GM23248 (cell line): ENCODE results near the gene ZBTB9. TPM values are rescaled to one million over a fixed set of nuclear protein-coding genes. Genes with fewer than 3 reads are reported as not detected.

Experiments
- DNase-seq: peaks from one replicate; pipeline ENCODE4 v3.0.0-alpha.2; 2015
- H2AFZ ChIP-seq: fragments of 200-600 bp; sonication (generic); 2 replicates; pipeline ENCODE4 v1.6.1; 2016; ENCODE audit warnings: antibody characterized with exemption
- H3F3A ChIP-seq: fragments of 200-600 bp; sonication (generic); 2 replicates; pipeline ENCODE4 v1.6.1; 2016; ENCODE audit warnings: mild to moderate bottlenecking, antibody characterized with exemption, mixed run types; ENCODE audit not compliant: insufficient read depth
- H3K27ac ChIP-seq: fragments of 200-600 bp; sonication (generic); 2 replicates; pipeline ENCODE4 v1.5.1; 2016; ENCODE audit warnings: mild to moderate bottlenecking
- H3K27me3 ChIP-seq: fragments of 200-600 bp; sonication (generic); replicated peaks from 2 replicates; pipeline ENCODE4 v1.6.1; 2016; ENCODE audit warnings: mild to moderate bottlenecking; ENCODE audit not compliant: insufficient read depth
- H3K36me3 ChIP-seq: fragments of 200-600 bp; sonication (generic); 2 replicates; pipeline ENCODE4 v1.6.1; 2016; ENCODE audit warnings: low read depth, mild to moderate bottlenecking
- H3K4me1 ChIP-seq: fragments of 200-600 bp; sonication (generic); 2 replicates; pipeline ENCODE4 v1.6.1; 2016; ENCODE audit warnings: mild to moderate bottlenecking; ENCODE audit not compliant: insufficient read depth
- H3K4me2 ChIP-seq: fragments of 200-600 bp; sonication (generic); one replicate; pipeline ENCODE4 v1.6.1; 2016; ENCODE audit warnings: mild to moderate bottlenecking; ENCODE audit not compliant: unreplicated experiment
- H3K4me3 ChIP-seq: fragments of 200-600 bp; sonication (generic); 2 replicates; pipeline ENCODE4 v1.5.1; 2016; ENCODE audit warnings: mild to moderate bottlenecking
- H3K79me2 ChIP-seq: fragments of 200-600 bp; sonication (generic); 2 replicates; pipeline ENCODE4 v1.6.1; 2016; ENCODE audit warnings: mild to moderate bottlenecking; ENCODE audit not compliant: insufficient read depth
- H3K9ac ChIP-seq: fragments of 200-600 bp; sonication (generic); 2 replicates; pipeline ENCODE4 v1.6.1; 2016; ENCODE audit warnings: mild to moderate bottlenecking
- H3K9me2 ChIP-seq: fragments of 200-600 bp; sonication (generic); 2 replicates; pipeline ENCODE4 v1.6.1; 2016; ENCODE audit warnings: mixed run types, mild to moderate bottlenecking, moderate library complexity; ENCODE audit not compliant: insufficient read depth
- H3K9me3 ChIP-seq: fragments of 200-600 bp; sonication (generic); one replicate; pipeline ENCODE4 v1.6.1; 2017; ENCODE audit warnings: low read depth
- H4K20me1 ChIP-seq: fragments of 200-600 bp; sonication (generic); 2 replicates; pipeline ENCODE4 v1.6.0; 2016; ENCODE audit not compliant: insufficient read depth
- EZH2 ChIP-seq: fragments of 200-600 bp; sonication (generic); IDR thresholded peaks from 2 replicates; pipeline ENCODE4 v1.6.1; 2018; ENCODE audit warnings: antibody characterized with exemption, mild to moderate bottlenecking; ENCODE audit not compliant: insufficient read depth, poor library complexity, severe bottlenecking
- EZH2phosphoT487 ChIP-seq: fragments of 200-600 bp; sonication (generic); IDR thresholded peaks from 2 replicates; pipeline ENCODE4 v1.6.1; 2018; ENCODE audit warnings: antibody characterized with exemption, moderate library complexity, mild to moderate bottlenecking, low read depth; ENCODE audit not compliant: insufficient read depth
- WGBS, 2 experiments: methylation state at CpG; one replicate each; pipeline ENCODE4 v1.1.6; 2015 to 2017; ENCODE audit warnings: low lambda C conversion rate in 2 of 2, low coverage in 1 of 2; ENCODE audit errors: missing lambda C conversion rate in 2 of 2; 5-methylcytosine and 5-hydroxymethylcytosine counted together
- in situ Hi-C: fragments of 300-500 bp; cut with MboI; formaldehyde crosslinking; loops from 2 replicates; pipeline ENCODE4 v1.15.0; 2020
- polyA plus RNA-seq: library from polyadenylated mRNA; unstranded; fragments of >200 nt; fragmentation: Nextera tagmentation; extraction: Ambion mirVana; gene quantifications from 2 replicates; pipeline ENCODE4 v1.2.1, GENCODE V29; 2016
- total RNA-seq: library from RNA; depleted of rRNA; stranded (reverse); fragments of >200 nt; shearing (Covaris generic); gene quantifications from 2 replicates; pipeline ENCODE4 v1.2.3, GENCODE V29; 2014

ZBTB9 gene
- total and polyA plus RNA-seq, 2 experiments from 2014 or later: 3.5 to 7.0 TPM

DNA sequence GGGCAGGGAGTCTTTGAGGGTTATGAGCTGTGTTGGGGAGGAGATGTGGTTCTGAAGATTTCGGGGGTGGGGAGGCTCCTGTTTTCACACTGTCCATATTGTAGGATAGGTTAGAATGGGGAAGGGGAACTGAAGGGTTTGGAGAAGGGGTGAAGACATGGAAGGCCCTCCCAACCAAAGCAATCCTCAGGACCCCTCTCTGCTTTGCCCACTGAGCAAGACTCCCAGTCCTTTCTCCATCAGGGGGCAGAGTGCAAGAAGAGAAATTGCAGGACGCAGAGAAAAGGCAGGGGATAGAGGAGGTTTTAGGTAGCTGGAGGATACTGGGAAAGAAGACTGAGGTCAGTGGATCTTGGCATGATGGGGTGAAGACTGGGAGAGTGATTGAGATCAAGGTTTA lies 30.6 kb upstream of the ZBTB9 start:
- H3K79me2 ChIP-seq: peaks cover 65% of the 10 kb centered on the region
- in situ Hi-C loops: no loop called here
- H4K20me1 ChIP-seq: no peaks in the 10 kb centered on the region
- H3F3A ChIP-seq: peaks cover 35% of the 10 kb centered on the region
- WGBS, 2 experiments: 96% methylated on average over 2 of the region's 2 CpGs
- no peaks in the 10 kb centered on the region for H3K27me3 ChIP-seq
- no peaks in the 10 kb centered on the region for H3K36me3 ChIP-seq
- H3K27ac ChIP-seq: 0 out of 2 replicates have a peak overlapping the region, but pooled peaks have one; percentile 86
- H3K4me1 ChIP-seq: peaks cover 31% of the 10 kb centered on the region
- no peaks in the 10 kb centered on the region for H3K9me3 ChIP-seq
- no peak overlapping the region for H2AFZ ChIP-seq
- H3K9ac ChIP-seq: no peak overlapping the region
- TF ChIP-seq EZH2phosphoT487: no peak
- no peak for TF ChIP-seq EZH2
- no peak for DNase-seq
- no peak overlapping the region for H3K4me3 ChIP-seq
- H3K4me2 ChIP-seq: no peak overlapping the region
- H3K9me2 ChIP-seq: no peaks in the 10 kb centered on the region

DNA sequence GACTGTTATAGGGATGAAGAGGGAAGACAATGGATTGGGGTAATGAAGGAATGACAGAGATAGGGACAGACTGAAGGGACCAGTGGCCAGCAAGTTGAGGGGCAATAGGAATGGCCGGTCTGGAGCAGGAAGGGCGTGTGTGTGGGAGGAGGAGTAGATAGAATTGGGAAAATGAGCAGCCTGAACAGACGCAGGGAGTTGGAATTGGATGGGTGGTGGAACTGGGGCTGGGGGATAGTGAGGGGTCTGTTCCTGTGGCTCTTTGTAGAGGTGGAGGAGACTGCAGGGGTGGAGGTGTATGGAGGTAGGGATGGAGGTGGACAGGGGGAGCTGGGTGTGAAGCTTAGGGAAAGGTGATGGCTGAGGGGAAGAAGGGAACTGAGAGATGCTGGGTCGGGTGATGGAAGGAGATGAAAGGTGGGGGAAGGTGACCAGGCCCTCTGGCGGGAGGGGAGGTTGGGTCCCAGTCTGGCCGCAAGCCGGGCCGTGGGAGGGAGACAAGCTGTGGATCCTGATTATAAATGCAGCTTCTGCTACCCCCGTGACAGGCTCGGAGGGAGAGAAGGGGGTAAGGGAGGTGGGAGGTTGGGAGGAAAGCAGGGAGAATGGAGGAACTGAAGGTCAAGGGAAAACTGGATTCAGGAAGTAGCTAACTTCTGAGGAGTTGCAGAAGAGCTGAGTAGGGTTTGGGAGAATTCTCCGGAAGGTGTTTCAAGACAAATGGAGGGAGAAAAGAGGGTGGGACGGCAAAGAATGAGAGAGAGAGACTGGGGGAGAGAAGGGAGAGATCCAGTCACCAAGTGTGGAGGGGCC lies 29.3 kb upstream of the ZBTB9 start:
- no peak for DNase-seq
- Histone ChIP-seq H3K27ac (peak overlapping the region; percentile 86), H3K36me3 (no peaks in the 10 kb centered on the region), H3K27me3 (no peaks in the 10 kb centered on the region), H3F3A (peaks cover 41% of the 10 kb centered on the region), H3K9me3 (no peaks in the 10 kb centered on the region), H3K79me2 (peaks cover 66% of the 10 kb centered on the region), H3K4me3 (peak overlapping the region; percentile 77), H3K9me2 (no peaks in the 10 kb centered on the region), H3K9ac (peak overlapping the region; percentile 87), H2AFZ (peak overlapping the region; percentile 75), H4K20me1 (no peaks in the 10 kb centered on the region), H3K4me2 (peak overlapping the region; percentile 81), H3K4me1 (peaks cover 22% of the 10 kb centered on the region)
- TF ChIP-seq EZH2 (no peak), EZH2phosphoT487 (no peak)
- WGBS, 2 experiments: 5 to 9% methylated on average over 10 to 12 of the region's 12 CpGs
- in situ Hi-C loops: no loop called here

DNA sequence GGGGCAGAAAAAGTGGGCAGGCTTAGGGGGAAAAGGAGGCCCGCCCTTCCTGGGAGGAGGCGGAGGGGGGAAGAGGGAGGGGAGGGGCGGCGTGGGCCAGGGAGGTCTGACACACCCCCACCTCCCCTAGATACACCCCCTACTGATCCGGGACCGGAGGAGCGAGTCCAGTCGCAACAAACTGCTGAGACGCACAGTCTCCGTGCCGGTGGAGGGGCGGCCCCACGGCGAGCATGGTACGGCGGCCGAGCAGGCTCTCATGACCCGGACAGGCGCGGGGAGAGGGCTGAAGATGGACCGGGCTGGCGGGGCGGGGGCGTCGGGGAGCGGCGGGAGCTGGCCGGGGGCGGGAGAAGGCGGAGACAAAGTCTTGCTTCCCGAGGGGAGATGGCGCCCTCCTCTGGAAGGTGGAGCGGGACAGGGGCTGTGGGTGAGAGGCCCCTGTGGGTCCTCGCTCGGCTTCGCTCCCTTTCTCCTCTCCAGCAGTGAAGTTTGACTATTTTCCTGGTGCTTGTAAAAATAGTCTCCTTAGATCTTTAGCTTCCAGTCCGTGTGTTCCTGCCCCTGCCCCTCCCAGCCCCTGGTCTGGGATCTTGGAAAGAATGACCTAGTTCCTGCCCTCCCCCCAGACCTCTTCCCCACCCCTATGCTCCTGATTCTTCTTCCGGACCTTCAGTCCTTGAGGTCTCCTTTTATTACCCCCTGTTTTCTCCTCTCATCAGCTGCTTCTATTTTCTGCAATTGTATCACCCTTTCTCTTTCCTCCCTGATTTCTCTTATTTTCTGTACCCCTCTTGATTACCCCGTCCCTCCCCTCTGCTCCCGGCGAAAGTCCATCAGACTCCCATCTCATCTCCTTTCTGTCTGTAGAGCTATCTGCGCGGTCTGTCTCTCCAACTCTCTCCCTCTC lies 28.5 kb upstream of the ZBTB9 start:
- Histone ChIP-seq H3K9ac (peak overlapping the region; percentile 87), H3K4me1 (peaks cover 22% of the 10 kb centered on the region), H3K79me2 (peaks cover 70% of the 10 kb centered on the region), H3K36me3 (no peaks in the 10 kb centered on the region), H3K4me2 (peak overlapping the region; percentile 81), H3K27me3 (no peaks in the 10 kb centered on the region), H3K4me3 (peak overlapping the region; percentile 77), H3K9me2 (no peaks in the 10 kb centered on the region), H3K27ac (peak overlapping the region; percentile 86), H3K9me3 (no peaks in the 10 kb centered on the region), H2AFZ (peak overlapping the region; percentile 75), H3F3A (peaks cover 44% of the 10 kb centered on the region), H4K20me1 (no peaks in the 10 kb centered on the region)
- peak; percentile 89 for DNase-seq
- in situ Hi-C loops: no loop called here
- 0 to 1% methylated on average over 1 to 43 of the region's 43 CpGs for whole genome bisulfite sequencing, 2 experiments
- TF ChIP-seq EZH2: no peak
- no peak for TF ChIP-seq EZH2phosphoT487

DNA sequence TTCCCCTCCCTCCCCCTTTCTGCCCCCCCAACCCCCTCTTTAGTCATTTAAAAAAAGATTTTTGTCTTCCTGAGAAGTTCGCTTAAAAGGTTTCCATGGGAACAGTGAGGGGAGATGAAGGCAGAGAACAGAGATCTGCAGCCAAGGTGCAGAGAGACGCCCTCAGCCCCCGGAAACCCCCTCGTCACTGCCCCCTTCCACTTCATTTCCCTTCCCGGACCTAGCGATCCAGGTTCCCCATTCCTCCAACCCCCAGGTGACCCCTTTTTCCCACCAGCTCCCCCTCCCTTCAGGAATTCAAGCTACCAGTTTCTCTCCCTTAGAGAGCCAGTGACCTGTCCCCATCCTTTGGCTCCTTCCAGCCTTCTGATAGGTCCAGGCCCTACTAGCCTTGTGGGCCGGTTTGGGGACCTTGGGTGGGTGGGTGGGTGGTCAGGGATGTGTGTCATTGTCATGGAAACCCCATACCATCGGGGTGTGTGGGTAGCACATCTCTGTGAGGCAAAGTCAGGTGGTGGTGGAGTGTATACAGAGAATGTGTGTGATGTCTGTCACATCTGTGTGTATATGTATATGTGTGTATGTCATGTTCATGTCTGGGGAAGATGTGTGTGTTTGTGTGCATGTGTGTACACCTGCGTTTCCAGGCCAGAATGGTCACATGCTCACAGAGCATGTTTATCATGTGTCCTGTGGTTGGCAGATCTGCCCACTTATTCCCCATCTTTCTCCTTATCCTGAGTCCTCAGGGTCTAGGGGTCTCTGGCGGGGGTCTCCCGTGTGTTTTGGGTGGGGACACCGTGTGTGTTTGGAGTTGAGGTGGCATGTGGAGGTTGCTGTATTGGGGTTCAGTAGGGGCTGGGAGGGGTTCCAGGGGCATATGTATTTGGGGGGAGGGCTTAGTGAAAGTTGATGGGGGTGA lies 27.5 kb upstream of the ZBTB9 start:
- Histone ChIP-seq H3K79me2 (peaks cover 70% of the 10 kb centered on the region), H3K9me2 (no peaks in the 10 kb centered on the region), H3K9ac (peak overlapping the region; percentile 87), H3K27ac (peak overlapping the region; percentile 86), H4K20me1 (no peaks in the 10 kb centered on the region), H3K4me1 (peaks cover 22% of the 10 kb centered on the region), H3F3A (peaks cover 44% of the 10 kb centered on the region), H3K27me3 (no peaks in the 10 kb centered on the region), H3K36me3 (no peaks in the 10 kb centered on the region), H3K4me3 (peak overlapping the region; percentile 89), H2AFZ (peak overlapping the region; percentile 75), H3K4me2 (peak overlapping the region; percentile 87), H3K9me3 (no peaks in the 10 kb centered on the region)
- DNase-seq: peak; percentile 62
- TF ChIP-seq EZH2phosphoT487 (no peak), EZH2 (no peak)
- 1 to 3% methylated on average over 12 of the region's 12 CpGs for WGBS, 2 experiments
- in situ Hi-C loops: no loop called here
